IMR-90 (cell line): ENCODE measurements around the gene CARS2. TPM values are rescaled to one million over a fixed set of nuclear protein-coding genes. Genes with fewer than 3 reads are reported as not detected.

ENCODE experiments used
- ATAC-seq: fragments of 200-7000 bp; cut with Tn5 transposase; 2 replicates; pipeline ENCODE4 v1.9.1; 2020; ENCODE audit warnings: low read depth, mild to moderate bottlenecking, moderate library complexity
- BruUV-seq: library from RNA; stranded (reverse); fragments of 400-500 nt; replicated peaks from 2 replicates; lab custom pipeline; 2021; lab: Mats Ljungman, UMichigan
- CTCF ChIA-PET: fragments of 300-600 bp; formaldehyde crosslinking; extraction: SDS; loops from one replicate; lab custom pipeline; 2021; ENCODE audit warnings: antibody characterized with exemption; lab: Yijun Ruan, JAX
- POLR2A ChIA-PET: fragments of 300-600 bp; sonication (Branson Sonifier 250); formaldehyde crosslinking; loops from one replicate; lab custom pipeline; 2022; ENCODE audit warnings: antibody characterized with exemption; ENCODE audit not compliant: unreplicated experiment; lab: Charles Lee
- DNase-seq: peaks from one replicate; pipeline ENCODE4 v3.0.0; 2013
- H2AFZ ChIP-seq: replicated peaks from 2 replicates; pipeline ENCODE3; 2013; ENCODE audit warnings: low read length, mild to moderate bottlenecking; ENCODE audit not compliant: poor library complexity
- H2AK5ac ChIP-seq: 2 replicates; pipeline ENCODE4 v1.6.1; 2013; ENCODE audit warnings: low read depth, low read length, inconsistent platforms
- H2AK9ac ChIP-seq: replicated peaks from 2 replicates; pipeline ENCODE3; 2013; ENCODE audit warnings: mild to moderate bottlenecking, low read depth, low read length, moderate library complexity; ENCODE audit not compliant: poor library complexity
- H2BK120ac ChIP-seq: 2 replicates; pipeline ENCODE4 v1.6.1; 2013; ENCODE audit warnings: low read depth, low read length, inconsistent platforms
- H2BK15ac ChIP-seq: 3 replicates; pipeline ENCODE4 v1.6.1; 2013; ENCODE audit warnings: low read depth, low read length, inconsistent platforms
- H2BK20ac ChIP-seq: 2 replicates; pipeline ENCODE4 v1.6.1; 2013; ENCODE audit warnings: low read depth, mild to moderate bottlenecking, inconsistent platforms, low read length, moderate library complexity
- H2BK5ac ChIP-seq: 2 replicates; pipeline ENCODE4 v1.6.1; 2013; ENCODE audit warnings: mild to moderate bottlenecking, low read depth, low read length, inconsistent platforms; ENCODE audit not compliant: poor library complexity, severe bottlenecking
- H3K14ac ChIP-seq: replicated peaks from 2 replicates; pipeline ENCODE4 v1.6.1; 2013; ENCODE audit warnings: low read depth, low read length, inconsistent platforms
- H3K18ac ChIP-seq: 2 replicates; pipeline ENCODE4 v1.6.1; 2013; ENCODE audit warnings: low read depth, low read length, control low read depth
- H3K23ac ChIP-seq: 2 replicates; pipeline ENCODE4 v1.6.1; 2013; ENCODE audit warnings: low read depth, low read length, inconsistent platforms
- H3K27ac ChIP-seq: 2 replicates; pipeline ENCODE4 v1.5.1; 2013; ENCODE audit warnings: mild to moderate bottlenecking, control low read depth, low read length; ENCODE audit not compliant: insufficient read depth
- H3K27me3 ChIP-seq: 2 replicates; pipeline ENCODE4 v1.6.1; 2013; ENCODE audit warnings: low read length; ENCODE audit not compliant: control insufficient read depth, insufficient read depth
- H3K36me3 ChIP-seq: 2 replicates; pipeline ENCODE4 v1.6.1; 2013; ENCODE audit warnings: low read length, mixed read lengths; ENCODE audit not compliant: control insufficient read depth, insufficient read depth
- H3K4ac ChIP-seq: 2 replicates; pipeline ENCODE4 v1.6.1; 2013; ENCODE audit warnings: low read depth, low read length, inconsistent platforms
- H3K4me1 ChIP-seq: 2 replicates; pipeline ENCODE4 v1.6.1; 2013; ENCODE audit warnings: low read length, mixed read lengths; ENCODE audit not compliant: control insufficient read depth, insufficient read depth
- H3K4me2 ChIP-seq: 2 replicates; pipeline ENCODE4 v1.6.1; 2013; ENCODE audit warnings: low read depth, mild to moderate bottlenecking, control low read depth, low read length, moderate library complexity
- H3K4me3 ChIP-seq: 2 replicates; pipeline ENCODE4 v1.5.1; 2013; ENCODE audit warnings: low read depth, mild to moderate bottlenecking, control low read depth, low read length, moderate library complexity; ENCODE audit not compliant: insufficient read depth
- H3K56ac ChIP-seq: 2 replicates; pipeline ENCODE4 v1.6.1; 2013; ENCODE audit warnings: low read length, inconsistent platforms; ENCODE audit not compliant: insufficient read depth; ENCODE audit errors: extremely low read depth
- H3K79me1 ChIP-seq, 2 experiments: 2 replicates each; pipeline ENCODE4 v1.6.1; 2013; ENCODE audit warnings: low read length in 2 of 2, inconsistent platforms in 1 of 2, low read depth in 1 of 2
- H3K9ac ChIP-seq: 2 replicates; pipeline ENCODE4 v1.6.1; 2013; ENCODE audit warnings: low read depth, low read length, control low read depth
- H3K9me1 ChIP-seq: 2 replicates; pipeline ENCODE4 v1.6.1; 2013; ENCODE audit warnings: low read length, inconsistent platforms; ENCODE audit not compliant: insufficient read depth
- H3K9me3 ChIP-seq: 2 replicates; pipeline ENCODE4 v1.6.1; 2013; ENCODE audit warnings: low read length; ENCODE audit not compliant: control insufficient read depth, insufficient read depth
- H4K20me1 ChIP-seq: 2 replicates; pipeline ENCODE4 v1.6.1; 2013; ENCODE audit warnings: low read length, inconsistent platforms; ENCODE audit not compliant: insufficient read depth
- H4K5ac ChIP-seq: 2 replicates; pipeline ENCODE4 v1.6.1; 2013; ENCODE audit warnings: mild to moderate bottlenecking, low read depth, low read length, control low read depth
- H4K8ac ChIP-seq, 2 experiments: 2 replicates each; pipeline ENCODE4 v1.6.1; 2013; ENCODE audit warnings: low read depth in 2 of 2, low read length in 2 of 2, control low read depth in 1 of 2, inconsistent platforms in 1 of 2
- H4K91ac ChIP-seq: 2 replicates; pipeline ENCODE4 v1.6.1; 2013; ENCODE audit warnings: low read depth, low read length, inconsistent platforms; ENCODE audit not compliant: insufficient read depth
- CHD1 ChIP-seq: IDR thresholded peaks from 2 replicates; pipeline ENCODE4 v1.6.1; 2012; ENCODE audit warnings: low read depth, low read length, improper control_type of control experiment
- NFE2L2 ChIP-seq: fragments of 150-350 bp; IDR thresholded peaks from 2 replicates; pipeline ENCODE4 v1.6.1; 2016; ENCODE audit warnings: low read depth, mild to moderate bottlenecking, low read length
- POLR2A ChIP-seq: IDR thresholded peaks from 2 replicates; pipeline ENCODE4 v1.6.1; 2012; ENCODE audit warnings: mild to moderate bottlenecking, low read depth, low read length
- RCOR1 ChIP-seq: IDR thresholded peaks from 2 replicates; pipeline ENCODE4 v1.6.1; 2012; ENCODE audit warnings: mild to moderate bottlenecking, low read length, improper control_type of control experiment; ENCODE audit not compliant: insufficient replicate concordance
- USF2 ChIP-seq: fragments of 150-350 bp; IDR thresholded peaks from 2 replicates; pipeline ENCODE4 v1.6.1; 2017; ENCODE audit warnings: mild to moderate bottlenecking, antibody characterized with exemption, low read length, low read depth
- WGBS, 2 experiments: methylation state at CpG; one replicate each; pipeline versions ENCODE4 v1.1.5 to v1.1.7; 2013; ENCODE audit warnings: missing lambda C conversion rate in 2 of 2; ENCODE audit not compliant: insufficient read length in 1 of 2; ENCODE audit errors: extremely low coverage in 2 of 2; 5-methylcytosine and 5-hydroxymethylcytosine counted together
- dilution Hi-C: fragments of 300-500 bp; cut with HindIII; formaldehyde crosslinking; loops from one replicate; pipeline ENCODE4 v1.14.3; 2018; ENCODE audit warnings: low sequenced_read_pairs; ENCODE audit not compliant: unreplicated experiment
- in situ Hi-C: fragments of 300-500 bp; cut with MboI; formaldehyde crosslinking; loops from 3 replicates; pipeline ENCODE4 v1.14.3; 2019; ENCODE audit warnings: low sequenced_read_pairs, inconsistent platforms, mixed read lengths
- intact Hi-C: fragments of 100-400 bp; cut with micrococcal nuclease; formaldehyde crosslinking; loops from 2 replicates; pipeline ENCODE4 v1.10.0; 2022
- polyA plus RNA-seq, 3 experiments: library from polyadenylated mRNA; depleted of rRNA; stranded (reverse); fragments of >200 nt; gene quantifications; 2 replicates each; pipeline ENCODE4 v1.2.3, GENCODE V29; 2012; ENCODE audit warnings: low replicate concordance in 1 of 3
- total RNA-seq: library from RNA; depleted of rRNA; stranded (reverse); fragments of >200 nt; gene quantifications from 2 replicates; pipeline ENCODE4 v1.2.3, GENCODE V29; 2012

The CARS2 gene
- total and polyA plus RNA-seq, 2 of the 4 experiments (the other 2 are of a cell fraction): 76.2 to 76.4 TPM

GRCh38 chr13:110719036-110719710, 13.3 kb upstream of the CARS2 start:
- dilution Hi-C loops (no loop called here), in situ Hi-C loops (loop anchor here (5.0 kb wide), 1 partner anchor 88 kb away; no protein-coding TSS in a partner anchor), intact Hi-C loops (loop anchor here (5.0 kb wide), 1 partner anchor 38 kb away; no protein-coding TSS in a partner anchor)
- ATAC-seq (no peak), DNase-seq (no peak)
- TF ChIP-seq CHD1 (no peak), POLR2A (no peak), RCOR1 (no peak), USF2 (no peak), NFE2L2 (no peak)
- Histone ChIP-seq H3K14ac (no peak overlapping the region), H4K8ac (no peak overlapping the region), H2BK5ac (no peak overlapping the region), H2BK120ac (no peak overlapping the region), H2BK20ac (no peak overlapping the region), H3K56ac (no peak overlapping the region), H3K79me1 (peaks cover 7 to 54% of the 10 kb centered on the region in 2 experiments; a peak in 3 of 4 replicates), H3K4me3 (no peak overlapping the region), H4K5ac (no peak overlapping the region), H2AK5ac (no peak overlapping the region), H4K91ac (no peak overlapping the region), H3K9me1 (peaks cover 9% of the 10 kb centered on the region; the same call in 1 of the 2 replicates), H3K18ac (no peak overlapping the region), H2AFZ (no peak overlapping the region), H3K9me3 (no peaks in the 10 kb centered on the region), H4K20me1 (peaks cover 41% of the 10 kb centered on the region), H3K23ac (no peak overlapping the region), H2BK15ac (no peak overlapping the region), H3K4ac (no peak overlapping the region), H3K9ac (no peak overlapping the region), H3K4me1 (0 out of 2 replicates have a peak, but pooled peaks cover 2% of the 10 kb centered on the region), H3K27me3 (no peaks in the 10 kb centered on the region), H3K36me3 (peaks cover 11% of the 10 kb centered on the region), H3K4me2 (no peak overlapping the region), H2AK9ac (no peak overlapping the region), H3K27ac (no peak overlapping the region)
- ChIA-PET CTCF (no interaction called here), POLR2A (no interaction called here)
- no TSS peak for BruUV-seq
- 96% methylated on average over 45 of the region's 61 CpGs; no CpG with 5 or more reads in 1 of the 2 experiments for WGBS, 2 experiments
